Panc1 (cell line): Measurements from ENCODE around the gene U2AF1.
"Not testable (repeated sequence)": the region's sequence is repeated elsewhere in the genome, so short reads cannot be mapped to it uniquely, and the experiment has no call there.

ENCODE experiments used
- POLR2AphosphoS5 ChIP-seq: IDR thresholded peaks from 2 replicates; pipeline ENCODE4 v1.6.1; 2012; ENCODE audit warnings: mild to moderate bottlenecking, low read depth, low read length, moderate library complexity
- TF ChIP-seq, protein P1 (sequence below): fragments of 450-650 bp; IDR thresholded peaks from 2 replicates; pipeline ENCODE4 v1.5.1; 2017; ENCODE audit warnings: mild to moderate bottlenecking

- TF ChIP-seq, protein P1, sequence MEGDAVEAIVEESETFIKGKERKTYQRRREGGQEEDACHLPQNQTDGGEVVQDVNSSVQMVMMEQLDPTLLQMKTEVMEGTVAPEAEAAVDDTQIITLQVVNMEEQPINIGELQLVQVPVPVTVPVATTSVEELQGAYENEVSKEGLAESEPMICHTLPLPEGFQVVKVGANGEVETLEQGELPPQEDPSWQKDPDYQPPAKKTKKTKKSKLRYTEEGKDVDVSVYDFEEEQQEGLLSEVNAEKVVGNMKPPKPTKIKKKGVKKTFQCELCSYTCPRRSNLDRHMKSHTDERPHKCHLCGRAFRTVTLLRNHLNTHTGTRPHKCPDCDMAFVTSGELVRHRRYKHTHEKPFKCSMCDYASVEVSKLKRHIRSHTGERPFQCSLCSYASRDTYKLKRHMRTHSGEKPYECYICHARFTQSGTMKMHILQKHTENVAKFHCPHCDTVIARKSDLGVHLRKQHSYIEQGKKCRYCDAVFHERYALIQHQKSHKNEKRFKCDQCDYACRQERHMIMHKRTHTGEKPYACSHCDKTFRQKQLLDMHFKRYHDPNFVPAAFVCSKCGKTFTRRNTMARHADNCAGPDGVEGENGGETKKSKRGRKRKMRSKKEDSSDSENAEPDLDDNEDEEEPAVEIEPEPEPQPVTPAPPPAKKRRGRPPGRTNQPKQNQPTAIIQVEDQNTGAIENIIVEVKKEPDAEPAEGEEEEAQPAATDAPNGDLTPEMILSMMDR: not testable (repeated sequence)
- not testable (repeated sequence) for TF ChIP-seq POLR2AphosphoS5
Measured at GRCh38 chr21:43089463-43089862, 17.9 kb downstream of the U2AF1 start.
